ENCODE results near the gene KCNK13.

The KCNK13 gene

GRCh38 chr14:90095096-90095495 is 33.3 kb downstream of the KCNK13 start:
- H3K27ac ChIP-seq: no peak overlapping the region
- TF ChIP-seq CTCF (conservative IDR thresholded peaks at IDR 0.05): no peak

- TF ChIP-seq CTCF (conservative IDR thresholded peaks at IDR 0.05): no peak
Observed at GRCh38 chr14:90096566-90096965, 34.8 kb downstream of the KCNK13 start.

GRCh38 chr14:90103808-90104207 is 42.0 kb downstream of the KCNK13 start:
- H3K27ac ChIP-seq: 0 out of 2 replicates have a peak overlapping the region, but pooled peaks have one; percentile 11
- no peak for TF ChIP-seq CTCF (conservative IDR thresholded peaks at IDR 0.05)

More at GRCh38 chr14:90096566-90096965, 34.8 kb downstream of the KCNK13 start:
- H3K27ac ChIP-seq: no peak overlapping the region

GRCh38 chr14:90105756-90106155 is 44.0 kb downstream of the KCNK13 start:
- TF ChIP-seq CTCF (conservative IDR thresholded peaks at IDR 0.05): no peak
- no peak overlapping the region for H3K27ac ChIP-seq

GRCh38 chr14:90107789-90108188 is 46.0 kb downstream of the KCNK13 start:
- TF ChIP-seq CTCF (conservative IDR thresholded peaks at IDR 0.05): no peak

GRCh38 chr14:90109858-90110257 is 48.1 kb downstream of the KCNK13 start:
- peak; percentile 38 for TF ChIP-seq CTCF (conservative IDR thresholded peaks at IDR 0.05)
- no peak overlapping the region for H3K27ac ChIP-seq

More at GRCh38 chr14:90107789-90108188, 46.0 kb downstream of the KCNK13 start:
- no peak overlapping the region for H3K27ac ChIP-seq

- TF ChIP-seq CTCF (conservative IDR thresholded peaks at IDR 0.05): no peak
- no peak overlapping the region for H3K27ac ChIP-seq
Observed at GRCh38 chr14:90111895-90112534, 50.2 kb downstream of the KCNK13 start.
